Glomerular visceral epithelial cell (primary cell): ENCODE results near the gene DCLK1.
"Not testable (repeated sequence)": the region's sequence is repeated elsewhere in the genome, so short reads cannot be mapped to it uniquely, and the experiment has no call there.

Experiments
- DNase-seq: peaks from one replicate; pipeline ENCODE4 v3.0.0-alpha.2; 2016; ENCODE audit errors: extremely low spot score

Gene DCLK1

GRCh38 chr13:36084131-36084530 is 47.1 kb downstream of the DCLK1 start:
- DNase-seq, result no peak

DNA sequence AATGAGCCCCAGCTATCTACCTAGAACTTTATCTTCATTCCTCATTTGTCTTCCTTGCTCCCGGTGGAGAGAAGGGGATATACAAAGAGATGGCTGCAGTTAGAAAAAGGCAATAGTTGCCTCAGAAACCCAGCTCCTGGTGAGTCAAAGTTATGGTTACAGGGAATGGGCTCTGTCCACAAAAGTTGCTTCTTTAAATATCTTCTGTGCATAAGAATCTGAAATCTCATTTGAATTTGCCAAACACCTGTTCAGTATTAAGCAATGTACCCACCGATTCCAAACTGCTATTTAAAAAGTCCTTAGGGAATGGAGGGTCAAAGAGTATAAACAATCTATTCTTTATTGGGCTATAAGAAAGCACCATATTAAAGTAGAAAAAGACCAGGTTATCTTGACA is 48.4 kb downstream of the DCLK1 start:
- DNase-seq, result no peak

DNA sequence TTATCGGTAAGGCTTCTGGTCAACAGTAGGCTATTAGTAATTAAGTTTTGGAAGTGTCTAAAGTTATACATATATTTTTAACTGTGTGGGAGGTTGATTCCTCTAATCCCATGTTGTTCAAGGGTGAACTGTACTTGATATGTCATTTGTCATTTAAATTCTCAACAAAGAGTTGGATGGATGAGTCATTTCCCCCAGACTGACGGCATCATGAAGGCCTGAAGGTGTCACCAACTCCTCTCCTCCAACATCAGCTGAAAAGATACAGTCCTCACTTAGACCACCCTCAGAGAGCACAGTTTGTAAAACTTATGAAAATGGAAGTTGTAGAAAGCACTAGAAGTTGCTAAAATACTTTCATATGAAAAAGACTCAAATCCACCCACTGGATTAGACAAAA is 48.8 kb downstream of the DCLK1 start:
- DNase-seq, result no peak

DNA sequence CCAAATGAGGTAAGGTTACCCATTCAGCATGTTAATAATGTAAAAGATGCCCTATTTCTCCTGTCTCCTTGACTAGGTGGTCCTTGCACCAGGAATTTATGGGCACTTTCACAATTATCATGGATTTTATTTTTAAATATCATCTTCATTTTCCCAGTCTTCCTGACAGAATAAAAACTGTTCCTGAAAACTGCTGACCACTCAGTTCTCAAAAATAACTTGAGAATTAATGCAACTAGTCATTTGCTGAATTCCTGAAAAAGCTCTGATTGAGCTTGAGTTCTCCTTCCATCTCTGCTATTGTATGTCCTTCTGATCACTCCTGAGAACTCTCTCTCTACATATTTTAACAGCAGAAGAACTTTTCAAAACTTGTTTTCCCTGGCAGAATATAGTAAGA is 55.0 kb downstream of the DCLK1 start:
- no peak for DNase-seq

- no peak for DNase-seq
Observed at GRCh38 chr13:36074659-36075058, 56.5 kb downstream of the DCLK1 start.

DNA sequence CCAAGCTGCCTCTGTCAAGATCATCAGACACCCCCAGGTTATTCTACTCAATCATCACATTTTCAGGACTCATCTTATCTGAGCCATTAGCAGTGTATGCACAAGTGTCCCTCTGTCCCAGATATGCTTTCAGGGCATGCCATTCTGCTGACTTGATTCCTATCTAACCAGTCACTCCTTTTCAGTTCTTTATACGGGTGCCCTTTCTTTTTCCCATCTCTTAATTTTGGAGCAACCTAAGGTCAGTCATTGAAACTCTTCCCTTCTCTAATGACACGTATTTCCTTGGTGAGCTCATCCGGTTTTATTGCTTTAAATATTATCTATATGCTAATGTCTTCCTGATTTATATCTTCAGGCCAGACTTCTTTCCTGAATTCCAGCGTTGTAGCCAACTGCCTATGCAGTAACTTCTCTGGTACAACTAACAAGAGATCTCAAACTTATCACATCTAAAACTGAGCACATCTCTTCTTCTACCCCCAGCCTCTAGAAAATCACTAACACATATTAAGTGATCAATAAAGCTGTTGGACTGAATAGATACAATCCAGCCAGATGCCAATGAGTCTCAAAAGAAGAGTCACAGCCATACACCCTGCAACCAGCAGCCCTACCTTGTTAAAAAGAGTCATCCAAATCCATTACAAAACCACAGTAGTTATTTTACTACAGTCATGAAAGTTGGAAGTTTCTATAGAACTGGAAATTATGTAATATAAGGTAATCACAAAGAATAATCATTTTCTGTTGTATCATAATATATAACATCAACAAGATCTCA is 58.8 kb downstream of the DCLK1 start:
- no peak for DNase-seq

DNA sequence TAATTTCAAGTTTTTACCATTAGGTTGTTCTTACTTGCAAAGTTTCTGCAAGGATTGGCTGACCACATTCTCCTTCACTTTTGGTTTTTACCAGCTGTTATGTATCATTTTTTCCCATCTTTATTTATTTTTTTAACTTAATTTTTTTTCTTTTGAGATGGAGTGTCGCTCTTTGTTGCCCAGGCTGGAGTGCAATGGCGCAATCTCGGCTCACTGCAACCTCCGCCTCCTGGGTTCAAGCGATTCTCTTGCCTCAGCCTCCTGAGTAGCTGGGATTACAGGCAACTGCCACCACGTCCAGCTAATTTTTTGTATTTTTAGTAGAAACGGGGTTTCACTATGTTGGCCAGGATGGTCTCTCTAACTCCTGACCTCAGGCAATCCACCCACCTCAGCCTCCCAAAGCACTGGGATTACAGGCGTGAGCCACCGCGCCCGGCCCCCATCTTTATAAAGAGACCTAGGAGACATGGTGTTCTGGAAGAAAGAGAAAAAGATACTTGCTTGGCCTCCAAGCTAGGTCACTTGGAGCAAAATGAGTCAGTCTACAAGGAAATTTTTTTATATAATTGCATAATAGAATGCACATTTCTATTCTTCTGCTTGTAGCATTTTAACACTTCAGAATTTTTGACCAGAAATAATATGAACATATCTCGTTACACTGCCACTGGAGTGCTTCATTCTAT is 60.5 kb downstream of the DCLK1 start:
- not testable (repeated sequence) for DNase-seq

GRCh38 chr13:36069881-36070366 is 61.3 kb downstream of the DCLK1 start:
- no peak for DNase-seq

GRCh38 chr13:36068991-36069390 is 62.2 kb downstream of the DCLK1 start:
- DNase-seq, result no peak

GRCh38 chr13:36068566-36068965 is 62.6 kb downstream of the DCLK1 start:
- DNase-seq, result no peak

DNA sequence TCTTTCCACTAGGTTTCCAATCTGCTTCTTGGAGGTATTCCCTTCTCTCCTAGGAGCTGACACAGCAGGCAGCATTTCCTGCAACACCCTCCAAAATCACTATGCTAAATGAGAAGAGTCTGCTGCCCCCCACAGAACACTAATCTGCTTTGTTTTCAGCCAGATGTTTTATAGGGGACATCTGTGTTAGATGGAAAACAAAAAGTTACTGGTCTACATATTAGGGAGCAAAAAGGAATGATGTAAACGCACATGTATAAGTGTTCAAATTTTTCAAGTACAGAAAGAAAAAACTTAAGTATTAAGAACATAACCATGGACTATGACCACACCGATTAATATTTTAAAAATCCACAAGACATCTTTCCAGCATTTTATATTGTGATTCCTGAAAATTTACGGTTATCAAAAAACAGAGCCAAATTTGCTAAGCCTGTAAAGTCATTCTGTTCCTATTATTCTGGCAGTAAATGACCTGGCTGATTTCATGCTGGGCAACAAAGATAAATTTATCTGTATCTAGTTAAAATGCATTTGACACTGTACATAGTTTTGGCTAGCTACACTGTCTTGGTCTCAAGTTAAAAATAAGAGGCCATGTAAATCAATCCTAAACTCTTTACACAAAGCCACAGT is 63.3 kb downstream of the DCLK1 start:
- no peak for DNase-seq

GRCh38 chr13:36062249-36062648 is 68.9 kb downstream of the DCLK1 start:
- DNase-seq, result no peak

- no peak for DNase-seq
Observed at GRCh38 chr13:36061621-36062020, 69.6 kb downstream of the DCLK1 start.

DNA sequence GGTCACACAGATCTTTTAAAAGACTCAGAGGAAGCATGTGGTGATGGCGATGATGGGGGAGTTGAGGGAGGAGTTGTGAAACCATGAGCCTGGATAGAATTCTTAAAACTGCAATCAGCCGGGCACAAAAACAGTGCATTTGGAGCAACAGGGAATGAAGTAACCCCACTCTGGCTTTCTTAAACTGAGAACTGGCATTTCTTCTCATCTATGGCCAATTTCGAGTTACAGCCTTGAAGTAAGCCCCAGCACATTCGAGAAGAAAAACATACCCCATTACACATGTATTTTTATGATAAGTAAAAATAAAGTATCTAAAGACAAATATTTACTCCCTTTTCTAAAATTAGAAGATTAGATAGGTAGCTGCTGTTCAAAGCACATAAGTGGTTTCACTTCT is 70.1 kb downstream of the DCLK1 start:
- no peak for DNase-seq

GRCh38 chr13:36059321-36059720 is 71.9 kb downstream of the DCLK1 start:
- DNase-seq, result no peak

DNA sequence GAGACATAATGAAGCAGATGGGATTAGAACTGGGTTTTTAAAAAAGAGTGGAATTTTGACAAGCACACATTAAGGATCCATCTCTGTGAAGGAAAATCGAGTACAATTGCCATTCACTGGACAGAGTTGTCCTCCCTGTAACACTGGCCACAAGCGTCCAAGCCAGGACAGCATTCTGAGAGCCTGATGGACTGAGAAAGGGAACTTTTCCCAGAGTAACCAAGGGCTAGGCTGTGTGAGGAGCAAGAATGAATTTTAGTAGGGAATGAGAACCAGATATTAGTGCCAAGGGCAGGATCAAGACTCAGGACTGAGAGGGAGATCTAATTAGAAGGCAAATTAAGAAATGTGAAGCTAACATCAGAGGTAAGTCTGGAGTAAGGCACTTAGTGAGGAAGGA is 73.1 kb downstream of the DCLK1 start:
- no peak for DNase-seq

DNA sequence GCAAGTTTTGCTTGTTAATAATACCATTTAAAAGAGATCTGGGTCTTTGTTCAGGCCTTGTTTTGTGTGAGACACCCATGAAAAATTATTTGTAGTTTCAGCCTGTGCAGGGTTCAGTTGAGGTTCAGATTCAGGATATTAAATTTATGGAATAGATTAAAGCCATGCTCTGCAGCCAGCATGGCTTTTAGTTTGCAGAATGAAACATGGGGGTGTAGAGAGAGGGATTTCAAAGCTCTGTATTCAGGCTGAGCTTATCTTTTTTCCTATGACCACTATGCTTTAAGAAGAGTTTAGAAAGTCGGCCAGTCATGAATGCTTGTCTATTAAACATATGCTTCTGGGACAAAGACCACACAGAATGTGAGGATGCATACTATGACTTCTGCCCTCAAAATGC is 73.6 kb downstream of the DCLK1 start:
- no peak for DNase-seq

DNA sequence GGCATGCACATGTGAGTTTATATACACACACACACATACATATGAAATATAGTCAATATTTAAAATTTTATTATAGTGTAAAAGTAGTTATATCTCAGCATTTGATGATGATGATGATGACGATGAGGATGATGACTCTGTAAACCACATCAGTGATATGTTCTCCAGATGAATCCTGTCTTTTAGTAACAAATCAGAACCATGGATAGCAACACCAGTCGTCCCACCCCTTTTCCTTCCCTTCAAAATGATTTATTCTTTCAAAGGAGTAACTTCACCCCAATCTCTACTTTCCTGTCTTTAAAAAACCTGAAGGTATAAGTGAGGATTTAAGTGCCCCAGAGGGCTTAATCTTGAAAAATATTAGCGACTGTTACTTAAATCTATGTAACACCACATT is 74.1 kb downstream of the DCLK1 start:
- no peak for DNase-seq

DNA sequence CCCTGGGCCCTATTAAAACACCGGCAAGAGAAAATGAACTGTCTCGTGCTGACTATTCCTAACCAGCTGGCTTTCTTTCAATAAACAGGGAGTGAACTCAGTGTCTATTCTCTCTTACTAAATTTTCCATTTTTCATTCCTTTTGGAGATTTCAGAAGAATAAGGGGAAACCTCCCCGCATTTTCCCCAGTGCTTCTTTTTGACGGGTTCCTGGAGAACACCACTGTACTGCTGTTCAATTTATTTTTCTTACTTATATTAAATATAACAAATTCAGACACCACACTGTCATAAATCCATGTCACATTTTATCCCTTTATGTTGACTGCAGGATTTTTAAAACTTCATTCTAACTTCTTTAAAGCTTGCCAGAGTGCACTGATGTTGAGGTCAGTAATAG is 75.8 kb downstream of the DCLK1 start:
- no peak for DNase-seq

DNA sequence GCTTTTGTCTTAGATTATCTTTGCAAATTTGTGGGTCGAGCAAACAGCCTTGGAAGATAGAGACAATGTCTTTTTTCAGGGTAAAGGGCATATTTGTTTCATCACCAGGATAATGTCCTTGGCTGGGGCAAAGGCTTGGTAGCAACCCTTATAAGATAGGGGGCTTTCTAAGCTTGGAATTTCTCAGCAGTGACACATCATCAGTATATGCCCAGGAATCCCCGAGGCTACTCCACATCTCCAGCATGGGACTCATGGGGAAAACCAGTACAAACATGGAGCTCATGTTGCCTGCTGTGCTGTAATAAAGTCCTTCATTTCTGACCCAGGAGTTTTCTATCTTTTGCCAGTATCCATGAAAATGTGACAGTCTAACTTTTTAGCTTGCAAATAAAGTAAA is 77.1 kb downstream of the DCLK1 start:
- no peak for DNase-seq

- no peak for DNase-seq
Observed at GRCh38 chr13:36051082-36051481, 80.1 kb downstream of the DCLK1 start.

DNA sequence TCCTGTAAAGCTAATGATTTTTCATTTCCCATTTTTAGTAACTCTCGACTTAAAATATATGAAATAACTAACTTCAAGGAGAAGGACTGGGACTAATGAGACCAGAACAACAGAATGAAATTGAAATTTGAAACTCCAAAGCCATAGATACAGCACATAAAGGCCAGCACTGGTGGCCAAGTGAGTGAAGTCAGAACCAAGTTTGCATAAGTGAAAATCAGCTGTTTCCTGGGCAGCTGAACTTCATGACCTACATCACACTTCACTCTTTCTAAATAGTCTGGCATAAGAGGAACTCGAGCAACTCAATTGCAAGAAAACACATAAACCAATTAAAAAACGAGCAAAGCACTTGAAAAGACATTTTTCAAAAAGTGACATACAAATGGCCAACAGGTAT is 84.5 kb downstream of the DCLK1 start:
- DNase-seq, result no peak
